ENCODE measurements around the gene SGK2. TPM values are rescaled to one million over a fixed set of nuclear protein-coding genes. Genes with fewer than 3 reads are reported as not detected.

Gene SGK2
- total and polyA plus RNA-seq, 2 of the 13 experiments (the other 11 are each of a cell fraction or from before 2014, with no cell fraction given) = 6.2 to 29.4 TPM

GRCh38 chr20:43513931-43514647 lies 44.7 kb upstream of the SGK2 start (continued):
- TF ChIP-seq ZBTB39 (CRISPR knock-in tag; IDR thresholded peaks at IDR 0.05) (no peak), ZNF543 (CRISPR knock-in tag; IDR thresholded peaks at IDR 0.05) (peak; percentile 98), HNRNPLL (IDR thresholded peaks at IDR 0.05; ENCODE audit: low read depth, low read length, poor library complexity, severe bottlenecking) (peak; percentile 78), TRAFD1 (CRISPR knock-in tag; IDR thresholded peaks at IDR 0.05; ENCODE audit: borderline replicate concordance) (peak; percentile 54), JDP2 (CRISPR knock-in tag; IDR thresholded peaks at IDR 0.05; ENCODE audit: borderline replicate concordance) (no peak), SYNCRIP (IDR thresholded peaks at IDR 0.05; ENCODE audit: insufficient read depth, low read depth, low read length) (no peak), ELF1 (CRISPR knock-in tag; IDR thresholded peaks at IDR 0.05) (peak; percentile 90), ATRX (CRISPR knock-in tag; IDR thresholded peaks at IDR 0.05; ENCODE audit: borderline replicate concordance) (no peak), SETDB1 (CRISPR knock-in tag; IDR thresholded peaks at IDR 0.05; ENCODE audit: borderline replicate concordance) (no peak), ZNF614 (CRISPR knock-in tag; IDR thresholded peaks at IDR 0.05; ENCODE audit: borderline replicate concordance) (peak; percentile 40; the same call in 1 of the 2 replicates), NFKBIZ (CRISPR knock-in tag; IDR thresholded peaks at IDR 0.05) (no peak), FOSL2 (CRISPR knock-in tag; IDR thresholded peaks at IDR 0.05) (no peak; the same call in 1 of the 2 replicates), ZNF776 (CRISPR knock-in tag; IDR thresholded peaks at IDR 0.05) (peak; percentile 7; the same call in 1 of the 2 replicates), ZBTB46 (CRISPR knock-in tag; IDR thresholded peaks at IDR 0.05; ENCODE audit: borderline replicate concordance) (no peak), ZNF382 (CRISPR knock-in tag; IDR thresholded peaks at IDR 0.05; ENCODE audit: borderline replicate concordance) (no peak), CSRNP1 (CRISPR knock-in tag; IDR thresholded peaks at IDR 0.05) (peak; percentile 51), ZFP90 (CRISPR knock-in tag; IDR thresholded peaks at IDR 0.05; ENCODE audit: borderline replicate concordance) (peak; percentile 28), PHF5A (CRISPR knock-in tag; IDR thresholded peaks at IDR 0.05; ENCODE audit: low read depth, unreplicated experiment) (no peak), THAP8 (CRISPR knock-in tag; IDR thresholded peaks at IDR 0.05; ENCODE audit: borderline replicate concordance) (no peak)

Data from HepG2 (cell line).